GM12878 (cell line): ENCODE data around the gene CACNA2D3. TPM values are rescaled to one million over a fixed set of nuclear protein-coding genes. Genes with fewer than 3 reads are reported as not detected.

Experiments
- ATAC-seq: fragments of 200-7000 bp; cut with Tn5 transposase; 3 replicates; pipeline ENCODE4 v1.9.1; 2020; ENCODE audit warnings: mild to moderate bottlenecking, moderate library complexity
- BruUV-seq: library from RNA; stranded (reverse); fragments of 400-500 nt; replicated peaks from 2 replicates; lab custom pipeline; 2021; lab: Mats Ljungman, UMichigan
- CTCF ChIA-PET: fragments of 300-600 bp; sonication (Branson Sonifier 250); formaldehyde crosslinking; extraction: SDS; loops from one replicate; lab custom pipeline; 2021; ENCODE audit warnings: inconsistent platforms; lab: Yijun Ruan, JAX
- POLR2A ChIA-PET: fragments of 350-600 bp; formaldehyde crosslinking; extraction: SDS; loops from one replicate; lab custom pipeline; 2021; ENCODE audit warnings: inconsistent platforms; lab: Charles Lee
- RAD21 ChIA-PET: fragments of 300-600 bp; sonication (Branson Sonifier 250); formaldehyde crosslinking; loops from one replicate; lab custom pipeline; 2023; ENCODE audit warnings: antibody characterized with exemption; ENCODE audit not compliant: unreplicated experiment; lab: Charles Lee
- SMC1A ChIA-PET: fragments of 300-600 bp; sonication (Branson Sonifier 250); formaldehyde crosslinking; loops from one replicate; lab custom pipeline; 2023; ENCODE audit not compliant: unreplicated experiment, uncharacterized antibody; lab: Charles Lee
- DNase-seq: peaks from one replicate; pipeline ENCODE4 v3.0.0-alpha.2; 2011; ENCODE audit warnings: low read depth, low spot score
- FAIRE-seq: peaks from 3 replicates; lab custom pipeline; 2011; peaks lifted over from hg19 to GRCh38; lab: Jason Lieb, UNC
- H2AFZ ChIP-seq: 2 replicates; pipeline ENCODE4 v1.6.0; 2011; ENCODE audit warnings: low read depth, low read length, control low read depth; ENCODE audit not compliant: control insufficient read depth
- H3K27ac ChIP-seq: 2 replicates; pipeline ENCODE4 v1.5.1; 2011; ENCODE audit warnings: control low read depth; ENCODE audit not compliant: control insufficient read depth, insufficient read depth
- H3K27me3 ChIP-seq, 2 experiments: replicated peaks in 1 of 2; 2 replicates each; pipeline versions ENCODE4 v1.6.0 to v1.6.1; 2011; ENCODE audit warnings: low read length in 1 of 2; ENCODE audit not compliant: control insufficient read depth in 2 of 2, insufficient read depth in 2 of 2
- H3K36me3 ChIP-seq, 2 experiments: 2 replicates each; pipeline ENCODE4 v1.5.1; 2011; ENCODE audit warnings: low read length in 1 of 2; ENCODE audit not compliant: control insufficient read depth in 2 of 2, insufficient read depth in 2 of 2
- H3K4me1 ChIP-seq: 2 replicates; pipeline ENCODE4 v1.6.1; 2011; ENCODE audit warnings: mild to moderate bottlenecking, low read length, moderate library complexity, mixed read lengths; ENCODE audit not compliant: control insufficient read depth, insufficient read depth
- H3K4me2 ChIP-seq: 2 replicates; pipeline ENCODE4 v1.6.0; 2011; ENCODE audit warnings: control low read depth; ENCODE audit not compliant: control insufficient read depth, insufficient read depth
- H3K4me3 ChIP-seq: fragments of 200-600 bp; sonication (generic); 2 replicates; pipeline ENCODE4 v1.5.1; 2016
- H3K79me2 ChIP-seq: 2 replicates; pipeline ENCODE4 v1.6.0; 2011; ENCODE audit warnings: low read length; ENCODE audit not compliant: control insufficient read depth, insufficient read depth
- H3K9ac ChIP-seq: 2 replicates; pipeline ENCODE4 v1.8.0; 2011; ENCODE audit warnings: low read length, control low read depth, mixed read lengths; ENCODE audit not compliant: control insufficient read depth, insufficient read depth
- H3K9me3 ChIP-seq: replicated peaks from 3 replicates; pipeline ENCODE4 v1.5.1; 2011; ENCODE audit warnings: mild to moderate bottlenecking, low read length; ENCODE audit not compliant: control insufficient read depth, insufficient read depth
- H4K20me1 ChIP-seq: 2 replicates; pipeline ENCODE4 v1.6.0; 2011; ENCODE audit not compliant: control insufficient read depth, insufficient read depth
- BRCA1 ChIP-seq: IDR thresholded peaks from 2 replicates; pipeline ENCODE4 v1.6.1; 2011; ENCODE audit warnings: low read depth, low read length, improper control_type of control experiment
- CBX3 ChIP-seq: fragments of 200-600 bp; sonication (generic); IDR thresholded peaks from 2 replicates; pipeline ENCODE4 v1.6.1; 2016; ENCODE audit warnings: low read depth, borderline replicate concordance
- EP300 ChIP-seq, 2 experiments: fragments of 150-350 bp in 1 of 2; IDR thresholded peaks; 2 replicates each; pipeline ENCODE4 v1.6.1; 2011 to 2012; ENCODE audit warnings: low read depth in 2 of 2, low read length in 2 of 2, borderline replicate concordance in 1 of 2, improper control_type of control experiment in 1 of 2, inconsistent platforms in 1 of 2; ENCODE audit not compliant: control insufficient read depth in 1 of 2
- ESRRA ChIP-seq: IDR thresholded peaks from 2 replicates; pipeline ENCODE4 v1.6.1; 2012; ENCODE audit warnings: mild to moderate bottlenecking, low read length, improper control_type of control experiment
- ETV6 ChIP-seq, 2 experiments: fragments of 450-650 bp in 1 of 2; IDR thresholded peaks in 1 of 2; conservative IDR thresholded peaks in 1 of 2; 2 replicates each; pipeline ENCODE4 v1.6.1; 2014; ENCODE audit warnings: antibody characterized with exemption in 1 of 2, borderline replicate concordance in 1 of 2, low read depth in 1 of 2, mild to moderate bottlenecking in 1 of 2, moderate library complexity in 1 of 2
- FOS ChIP-seq: IDR thresholded peaks from 3 replicates; pipeline ENCODE4 v1.6.1; 2011; ENCODE audit warnings: borderline replicate concordance; ENCODE audit not compliant: insufficient read length; ENCODE audit errors: extremely low read depth
- FOXM1 ChIP-seq: IDR thresholded peaks from 2 replicates; pipeline ENCODE4 v1.6.1; 2012; ENCODE audit warnings: low read depth, mild to moderate bottlenecking, inconsistent platforms, low read length, moderate library complexity
- HDAC6 ChIP-seq: fragments of 200-600 bp; sonication (generic); IDR thresholded peaks from one replicate; pipeline ENCODE4 v1.8.0; 2017; ENCODE audit warnings: antibody characterized with exemption; ENCODE audit not compliant: unreplicated experiment
- JUND ChIP-seq: IDR thresholded peaks from 2 replicates; pipeline ENCODE4 v1.6.1; 2012; ENCODE audit warnings: low read depth, mild to moderate bottlenecking, low read length, improper control_type of control experiment, moderate library complexity
- KDM1A ChIP-seq: fragments of 200-600 bp; sonication (generic); IDR thresholded peaks from 2 replicates; pipeline ENCODE4 v1.6.1; 2016; ENCODE audit warnings: borderline replicate concordance
- MTA3 ChIP-seq: IDR thresholded peaks from 2 replicates; pipeline ENCODE4 v1.6.1; 2012; ENCODE audit warnings: low read length, inconsistent platforms, borderline replicate concordance
- NFIC ChIP-seq: IDR thresholded peaks from 2 replicates; pipeline ENCODE4 v1.6.1; 2012; ENCODE audit warnings: low read depth, mild to moderate bottlenecking, inconsistent platforms, low read length, moderate library complexity
- NRF1 ChIP-seq: conservative IDR thresholded peaks from 2 replicates; pipeline ENCODE4 v1.6.1; 2011; ENCODE audit warnings: mild to moderate bottlenecking, low read depth, low read length, improper control_type of control experiment
- RELB ChIP-seq: fragments of 450-650 bp; IDR thresholded peaks from 2 replicates; pipeline ENCODE4 v1.6.1; 2017; ENCODE audit warnings: low read depth, mild to moderate bottlenecking, moderate library complexity
- TCF7 ChIP-seq: IDR thresholded peaks from 2 replicates; pipeline ENCODE4 v1.6.1; 2014; ENCODE audit warnings: antibody characterized with exemption, borderline replicate concordance
- WRNIP1 ChIP-seq: IDR thresholded peaks from 2 replicates; pipeline ENCODE4 v1.6.1; 2011; ENCODE audit warnings: low read depth, low read length, improper control_type of control experiment, borderline replicate concordance
- ZNF217 ChIP-seq: fragments of 450-650 bp; IDR thresholded peaks from 2 replicates; pipeline ENCODE4 v1.6.1; 2017; ENCODE audit warnings: antibody characterized with exemption, mild to moderate bottlenecking
- ZZZ3 ChIP-seq: IDR thresholded peaks from 2 replicates; pipeline ENCODE4 v1.6.1; 2011; ENCODE audit warnings: low read depth; ENCODE audit not compliant: control insufficient read depth, insufficient read length
- WGBS: methylation state at CpG from one replicate; pipeline ENCODE4 v1.1.6; 2016; ENCODE audit warnings: low lambda C conversion rate; ENCODE audit not compliant: insufficient replicate concordance, insufficient coverage; ENCODE audit errors: missing lambda C conversion rate; 5-methylcytosine and 5-hydroxymethylcytosine counted together
- in situ Hi-C: fragments of 300-500 bp; cut with MboI; formaldehyde crosslinking; loops from 9 replicates; pipeline ENCODE4 v1.14.3; 2018; ENCODE audit warnings: mixed read lengths
- intact Hi-C: fragments of 100-400 bp; cut with micrococcal nuclease; formaldehyde crosslinking; loops from one replicate; pipeline ENCODE4 v1.14.2; 2022; ENCODE audit not compliant: unreplicated experiment
- polyA plus RNA-seq, 11 experiments: library from polyadenylated mRNA; depleted of rRNA in 4 of 11; unstranded in 6 of 11; stranded (reverse) in 5 of 11; fragments of >200 nt; fragmentation: Nextera tagmentation in 4 of 11; fragmentation: Illumina TruSeq in 1 of 11; extraction: Ambion mirVana in 4 of 11; extraction: Trizol in 1 of 11; gene quantifications; 1 replicate in 1 of 11; 2 replicates in 10 of 11; pipeline versions ENCODE4 v1.2.1 to v1.2.3, GENCODE V29; 2011 to 2016; ENCODE audit warnings: inconsistent platforms in 2 of 11, missing spikeins in 2 of 11, low read depth in 1 of 11
- total RNA-seq, 4 experiments: library from RNA; depleted of rRNA in 3 of 4; stranded (reverse); fragments of >200 nt in 3 of 4; fragmentation: Illumina TruSeq in 1 of 4; extraction: Trizol in 1 of 4; gene quantifications; 2 replicates each; pipeline versions ENCODE4 v1.2.1 to v1.2.3, GENCODE V29; 2013 to 2021
- TF ChIP-seq, protein P1 (sequence below): IDR thresholded peaks from 2 replicates; pipeline ENCODE4 v1.6.1; 2012; ENCODE audit warnings: low read depth, low read length, improper control_type of control experiment

Gene CACNA2D3
- total and polyA plus RNA-seq, 10 of the 15 experiments (the other 5 are each of a cell fraction or from before 2014, with no cell fraction given): not detected

DNA sequence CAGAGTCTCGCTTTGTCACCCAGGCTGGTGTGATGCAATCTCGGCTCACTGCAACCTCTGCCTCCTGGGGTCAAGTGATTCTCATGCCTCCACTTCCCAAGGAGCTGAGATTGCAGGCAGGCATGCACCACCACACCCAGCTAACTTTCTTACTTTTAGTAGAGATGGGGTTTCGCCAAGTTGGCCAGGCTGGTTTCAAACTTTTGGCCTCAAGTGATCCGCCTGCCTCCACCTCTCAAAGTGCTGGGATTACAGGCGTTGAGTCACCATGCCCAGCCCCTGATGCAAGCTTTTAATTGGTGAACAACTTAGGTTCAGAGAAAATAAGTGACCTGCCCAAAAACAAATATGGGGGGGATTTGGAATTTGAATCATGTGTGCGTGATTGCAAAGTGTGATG lies 559.4 kb downstream of the CACNA2D3 start:
- no peaks in the 10 kb centered on the region for H4K20me1 ChIP-seq
- H3K27me3 ChIP-seq: no peaks in the 10 kb centered on the region
- intact Hi-C loops (no loop called here), in situ Hi-C loops (no loop called here)
- no peak overlapping the region for H3K4me2 ChIP-seq
- H2AFZ ChIP-seq: no peak overlapping the region
- no peaks in the 10 kb centered on the region for H3K79me2 ChIP-seq
- FAIRE-seq (no peak), DNase-seq (no peak), ATAC-seq (no peak)
- RAD21 ChIA-PET: no interaction called here
- CTCF ChIA-PET: no interaction called here
- no peaks in the 10 kb centered on the region for H3K4me1 ChIP-seq
- H3K9me3 ChIP-seq: no peaks in the 10 kb centered on the region
- POLR2A ChIA-PET: no interaction called here
- no peaks in the 10 kb centered on the region for H3K36me3 ChIP-seq
- H3K9ac ChIP-seq: no peak overlapping the region
- 34% methylated on average over 6 of the region's 6 CpGs for WGBS
- no TSS peak for BruUV-seq
- H3K4me3 ChIP-seq: no peak overlapping the region
- TF ChIP-seq BRCA1 (no peak), FOS (no peak), MTA3 (no peak), EP300 (IDR thresholded peaks at IDR 0.05; ENCODE audit: borderline replicate concordance in 1 of 2, control insufficient read depth in 1 of 2, low read depth in 2 of 2, low read length in 2 of 2) (no peak), ESRRA (no peak), TCF7 (no peak), HDAC6 (no peak), RELB (no peak), CBX3 (no peak), NFIC (no peak), FOXM1 (no peak), KDM1A (no peak), WRNIP1 (no peak), NRF1 (no peak), ZZZ3 (no peak), ZNF217 (no peak), JUND (no peak), ETV6 (conservative IDR thresholded peaks at IDR 0.05 in 1 of 2, IDR thresholded peaks at IDR 0.05 in 1 of 2; ENCODE audit: borderline replicate concordance in 1 of 2, low read depth in 1 of 2) (no peak)
- TF ChIP-seq, protein P1, sequence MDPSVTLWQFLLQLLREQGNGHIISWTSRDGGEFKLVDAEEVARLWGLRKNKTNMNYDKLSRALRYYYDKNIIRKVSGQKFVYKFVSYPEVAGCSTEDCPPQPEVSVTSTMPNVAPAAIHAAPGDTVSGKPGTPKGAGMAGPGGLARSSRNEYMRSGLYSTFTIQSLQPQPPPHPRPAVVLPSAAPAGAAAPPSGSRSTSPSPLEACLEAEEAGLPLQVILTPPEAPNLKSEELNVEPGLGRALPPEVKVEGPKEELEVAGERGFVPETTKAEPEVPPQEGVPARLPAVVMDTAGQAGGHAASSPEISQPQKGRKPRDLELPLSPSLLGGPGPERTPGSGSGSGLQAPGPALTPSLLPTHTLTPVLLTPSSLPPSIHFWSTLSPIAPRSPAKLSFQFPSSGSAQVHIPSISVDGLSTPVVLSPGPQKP: no peak
- no peak overlapping the region for H3K27ac ChIP-seq
- SMC1A ChIA-PET: no interaction called here
